ENCODE data around the gene TMEM101. TPM values are rescaled to one million over a fixed set of nuclear protein-coding genes. Genes with fewer than 3 reads are reported as not detected.

The TMEM101 gene
- polyA plus RNA-seq, 1 donor (not counting 4 experiments of a cell fraction or from before 2014, with no cell fraction given), result 20.1 TPM

- H3K27me3 ChIP-seq (ENCODE audit: control insufficient read depth, extremely low read depth, insufficient read depth, low read length), result no peaks in the 10 kb centered on the region
- no peak overlapping the region for H3K27ac ChIP-seq (ENCODE audit: control insufficient read depth, insufficient read depth, low read length)
- DNase-seq (ENCODE audit: low read depth, low spot score), result no peak
- H2AFZ ChIP-seq (ENCODE audit: control insufficient read depth, low read length), result no peak overlapping the region
- no peaks in the 10 kb centered on the region for H3K9me3 ChIP-seq (ENCODE audit: control insufficient read depth, low read depth, low read length)
- no peak overlapping the region for H3K4me2 ChIP-seq (ENCODE audit: control insufficient read depth, extremely low read depth, insufficient read depth, low read depth, low read length)
- peaks cover 8 to 18% of the 10 kb centered on the region in 2 experiments for H3K36me3 ChIP-seq (ENCODE audit: control insufficient read depth in 2 of 2, extremely low read depth in 1 of 2, insufficient read depth in 2 of 2, low read length in 2 of 2)
- H4K20me1 ChIP-seq (ENCODE audit: control insufficient read depth, extremely low read depth, insufficient read depth, low read length), result peaks cover 3% of the 10 kb centered on the region
- TF ChIP-seq CTCF (optimal IDR thresholded peaks at IDR 0.05 in 1 of 3, IDR thresholded peaks at IDR 0.05 in 1 of 3, conservative IDR thresholded peaks at IDR 0.05 in 1 of 3; ENCODE audit: extremely low read depth in 1 of 3, insufficient read depth in 2 of 3, low read length in 3 of 3) (no peak), EZH2 (IDR thresholded peaks at IDR 0.05; ENCODE audit: low read length) (no peak)
- peaks cover 77% of the 10 kb centered on the region for H3K79me2 ChIP-seq (ENCODE audit: control insufficient read depth, insufficient read depth, low read length)
- H3K9ac ChIP-seq (ENCODE audit: control insufficient read depth, extremely low read depth, insufficient read depth, low read length), result no peak overlapping the region
- H3K4me1 ChIP-seq (ENCODE audit: control insufficient read depth, extremely low read depth, insufficient read depth, low read length), result peaks cover 5% of the 10 kb centered on the region
- H3K9me1 ChIP-seq (ENCODE audit: control insufficient read depth, extremely low read depth, insufficient read depth, low read length), result no peaks in the 10 kb centered on the region
- no peak for FAIRE-seq
- no peak overlapping the region for H3K4me3 ChIP-seq (ENCODE audit: control insufficient read depth in 2 of 3, extremely low read depth in 1 of 3, insufficient read depth in 2 of 3, low read depth in 1 of 3, low read length in 3 of 3)
- dilution Hi-C loops (cut with MboI; ENCODE audit: extremely low pct_ligation_motif_present, low sequenced_read_pairs), result no loop called here
Observed at GRCh38 chr17:44062871-44063270, 48.1 kb upstream of the TMEM101 start.

GRCh38 chr17:44061446-44061845 lies 46.7 kb upstream of the TMEM101 start:
- no peak for TF ChIP-seq CTCF (optimal IDR thresholded peaks at IDR 0.05 in 1 of 3, IDR thresholded peaks at IDR 0.05 in 1 of 3, conservative IDR thresholded peaks at IDR 0.05 in 1 of 3; ENCODE audit: extremely low read depth in 1 of 3, insufficient read depth in 2 of 3, low read length in 3 of 3)
- TF ChIP-seq EZH2 (IDR thresholded peaks at IDR 0.05; ENCODE audit: low read length), result no peak
- Histone ChIP-seq H3K9me3 (ENCODE audit: control insufficient read depth, low read depth, low read length) (no peaks in the 10 kb centered on the region), H3K9me1 (ENCODE audit: control insufficient read depth, extremely low read depth, insufficient read depth, low read length) (no peaks in the 10 kb centered on the region), H3K4me3 (ENCODE audit: control insufficient read depth in 2 of 3, extremely low read depth in 1 of 3, insufficient read depth in 2 of 3, low read depth in 1 of 3, low read length in 3 of 3) (no peak overlapping the region), H3K27ac (ENCODE audit: control insufficient read depth, insufficient read depth, low read length) (no peak overlapping the region), H3K27me3 (ENCODE audit: control insufficient read depth, extremely low read depth, insufficient read depth, low read length) (no peaks in the 10 kb centered on the region), H3K4me2 (ENCODE audit: control insufficient read depth, extremely low read depth, insufficient read depth, low read depth, low read length) (no peak overlapping the region), H3K4me1 (ENCODE audit: control insufficient read depth, extremely low read depth, insufficient read depth, low read length) (peaks cover 5% of the 10 kb centered on the region), H2AFZ (ENCODE audit: control insufficient read depth, low read length) (no peak overlapping the region), H4K20me1 (ENCODE audit: control insufficient read depth, extremely low read depth, insufficient read depth, low read length) (peaks cover 3% of the 10 kb centered on the region), H3K9ac (ENCODE audit: control insufficient read depth, extremely low read depth, insufficient read depth, low read length) (no peak overlapping the region), H3K36me3 (ENCODE audit: control insufficient read depth in 2 of 2, extremely low read depth in 1 of 2, insufficient read depth in 2 of 2, low read length in 2 of 2) (peaks cover 8 to 18% of the 10 kb centered on the region in 2 experiments), H3K79me2 (ENCODE audit: control insufficient read depth, insufficient read depth, low read length) (peaks cover 91% of the 10 kb centered on the region)
- no peak for FAIRE-seq
- DNase-seq (ENCODE audit: low read depth, low spot score), result no peak
- dilution Hi-C loops (cut with MboI; ENCODE audit: extremely low pct_ligation_motif_present, low sequenced_read_pairs), result no loop called here
